GM21576 (cell line): Measurements from ENCODE around the gene RNASE13.

Experiments
- ATAC-seq: cut with Tn5 transposase; IDR thresholded peaks from one replicate; pipeline ENCODE4 v1.9.1; 2021; ENCODE audit warnings: mild to moderate bottlenecking, moderate library complexity; ENCODE audit not compliant: unreplicated experiment

Gene RNASE13

GRCh38 chr14:21066882-21067502 lies 32.4 kb upstream of the RNASE13 start:
- no peak for ATAC-seq

GRCh38 chr14:21063479-21063878 lies 28.9 kb upstream of the RNASE13 start:
- ATAC-seq, result no peak

- ATAC-seq, result no peak
Measured at GRCh38 chr14:21061347-21061668, 26.7 kb upstream of the RNASE13 start.

GRCh38 chr14:21060614-21061346 lies 26.2 kb upstream of the RNASE13 start:
- ATAC-seq, result no peak

GRCh38 chr14:21059842-21060613 lies 25.4 kb upstream of the RNASE13 start:
- ATAC-seq, result no peak

- ATAC-seq, result no peak
Measured at GRCh38 chr14:21058903-21059302, 24.3 kb upstream of the RNASE13 start.

GRCh38 chr14:21057803-21058675 lies 23.4 kb upstream of the RNASE13 start, which contains the start of gene RNASE8:
TSS of gene RNASE8 (plus strand) at chr14:21057822. CDS start at chr14:21057893, 71 bp downstream.
- no peak for ATAC-seq

GRCh38 chr14:21056520-21057163 lies 22.0 kb upstream of the RNASE13 start:
- ATAC-seq, result no peak

GRCh38 chr14:21055432-21056117 lies 21.0 kb upstream of the RNASE13 start:
- no peak for ATAC-seq

GRCh38 chr14:21054768-21055145 lies 20.1 kb upstream of the RNASE13 start:
- ATAC-seq, result no peak

GRCh38 chr14:21054123-21054767 lies 19.6 kb upstream of the RNASE13 start:
- no peak for ATAC-seq

- ATAC-seq, result no peak
Measured at GRCh38 chr14:21053184-21054122, 18.8 kb upstream of the RNASE13 start.

- ATAC-seq, result no peak
Measured at GRCh38 chr14:21050597-21050996, 16.0 kb upstream of the RNASE13 start.

GRCh38 chr14:21049271-21049673 lies 14.7 kb upstream of the RNASE13 start:
- ATAC-seq, result no peak

GRCh38 chr14:21048638-21049037 lies 14.0 kb upstream of the RNASE13 start:
- ATAC-seq, result no peak

- no peak for ATAC-seq
Measured at GRCh38 chr14:21047378-21047781, 12.8 kb upstream of the RNASE13 start.

- ATAC-seq, result no peak
Measured at GRCh38 chr14:21043974-21044618, 9.5 kb upstream of the RNASE13 start.
